Nephron (organoid): ENCODE results near the gene FLNA.
A peak's percentile ranks its signal among the peaks of the same experiment; 100 is the strongest.

Experiments
- H3K27ac Mint-ChIP-seq, 3 experiments: 2 replicates each; pipeline ENCODE4 v1.8.0; 2020; ENCODE audit warnings: mixed read lengths in 3 of 3, mild to moderate bottlenecking in 2 of 3, moderate library complexity in 1 of 3
- H3K27me3 Mint-ChIP-seq: 2 replicates; pipeline ENCODE4 v1.8.0; 2021; ENCODE audit warnings: low read depth, mild to moderate bottlenecking, moderate library complexity, mixed read lengths
- H3K36me3 Mint-ChIP-seq: 2 replicates; pipeline ENCODE4 v1.8.0; 2020; ENCODE audit warnings: low read depth, mixed read lengths
- H3K4me1 Mint-ChIP-seq: 2 replicates; pipeline ENCODE4 v1.8.0; 2020; ENCODE audit warnings: mixed read lengths
- H3K4me3 Mint-ChIP-seq, 3 experiments: 2 replicates each; pipeline ENCODE4 v1.8.0; 2020; ENCODE audit warnings: mild to moderate bottlenecking in 3 of 3, mixed read lengths in 3 of 3, moderate library complexity in 2 of 3
- H3K9me3 Mint-ChIP-seq: 2 replicates; pipeline ENCODE4 v1.8.0; 2020; ENCODE audit warnings: mixed read lengths
- TF ChIP-seq, protein P1 (sequence below), 3 experiments: fragments of 200-600 bp; sonication (generic); IDR thresholded peaks; one replicate each; pipeline ENCODE4 v1.5.0; 2021; ENCODE audit warnings: antibody characterized with exemption in 3 of 3; ENCODE audit not compliant: unreplicated experiment in 3 of 3

Gene FLNA

DNA sequence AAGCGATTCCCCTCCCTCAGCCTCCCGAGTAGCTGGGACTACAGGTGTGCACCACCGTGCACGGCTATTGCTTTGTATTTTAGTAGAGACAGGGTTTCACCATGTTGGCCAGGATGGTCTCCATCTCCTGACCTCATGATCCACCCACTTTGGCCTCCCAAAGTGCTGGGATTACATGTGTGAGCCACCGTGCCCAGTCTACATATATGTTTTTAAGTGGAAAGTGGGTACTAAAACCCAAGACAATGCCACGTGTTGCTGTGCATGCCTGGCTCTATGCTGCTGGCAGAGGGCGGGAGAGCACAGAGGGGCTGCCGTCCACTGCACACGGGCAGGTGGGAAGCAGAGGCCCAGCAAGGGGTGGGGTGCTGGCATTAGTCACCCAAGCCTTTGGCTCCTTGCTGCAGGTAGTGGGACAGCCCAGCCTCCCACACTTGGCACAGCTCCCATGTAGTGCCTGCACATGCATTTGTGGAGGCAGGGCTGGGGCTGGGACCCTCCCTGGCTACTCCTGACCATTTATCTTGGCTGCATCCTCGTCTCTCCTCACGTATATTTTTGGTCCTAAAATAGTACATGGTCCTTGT lies 8.1 kb upstream of the FLNA start:
- Mint-ChIP-seq H3K27me3 (no peaks in the 10 kb centered on the region), H3K36me3 (peaks cover 5% of the 10 kb centered on the region), H3K4me1 (peaks cover 8% of the 10 kb centered on the region), H3K27ac (peak overlapping the region in 1 of 3 experiments; percentile 57), H3K9me3 (peaks cover 7% of the 10 kb centered on the region), H3K4me3 (peak overlapping the region in 2 of 3 experiments; percentile 45 to 64)
- TF ChIP-seq, protein P1, sequence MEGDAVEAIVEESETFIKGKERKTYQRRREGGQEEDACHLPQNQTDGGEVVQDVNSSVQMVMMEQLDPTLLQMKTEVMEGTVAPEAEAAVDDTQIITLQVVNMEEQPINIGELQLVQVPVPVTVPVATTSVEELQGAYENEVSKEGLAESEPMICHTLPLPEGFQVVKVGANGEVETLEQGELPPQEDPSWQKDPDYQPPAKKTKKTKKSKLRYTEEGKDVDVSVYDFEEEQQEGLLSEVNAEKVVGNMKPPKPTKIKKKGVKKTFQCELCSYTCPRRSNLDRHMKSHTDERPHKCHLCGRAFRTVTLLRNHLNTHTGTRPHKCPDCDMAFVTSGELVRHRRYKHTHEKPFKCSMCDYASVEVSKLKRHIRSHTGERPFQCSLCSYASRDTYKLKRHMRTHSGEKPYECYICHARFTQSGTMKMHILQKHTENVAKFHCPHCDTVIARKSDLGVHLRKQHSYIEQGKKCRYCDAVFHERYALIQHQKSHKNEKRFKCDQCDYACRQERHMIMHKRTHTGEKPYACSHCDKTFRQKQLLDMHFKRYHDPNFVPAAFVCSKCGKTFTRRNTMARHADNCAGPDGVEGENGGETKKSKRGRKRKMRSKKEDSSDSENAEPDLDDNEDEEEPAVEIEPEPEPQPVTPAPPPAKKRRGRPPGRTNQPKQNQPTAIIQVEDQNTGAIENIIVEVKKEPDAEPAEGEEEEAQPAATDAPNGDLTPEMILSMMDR (IDR thresholded peaks at IDR 0.05; ENCODE audit: unreplicated experiment in 3 of 3) = no peak

DNA sequence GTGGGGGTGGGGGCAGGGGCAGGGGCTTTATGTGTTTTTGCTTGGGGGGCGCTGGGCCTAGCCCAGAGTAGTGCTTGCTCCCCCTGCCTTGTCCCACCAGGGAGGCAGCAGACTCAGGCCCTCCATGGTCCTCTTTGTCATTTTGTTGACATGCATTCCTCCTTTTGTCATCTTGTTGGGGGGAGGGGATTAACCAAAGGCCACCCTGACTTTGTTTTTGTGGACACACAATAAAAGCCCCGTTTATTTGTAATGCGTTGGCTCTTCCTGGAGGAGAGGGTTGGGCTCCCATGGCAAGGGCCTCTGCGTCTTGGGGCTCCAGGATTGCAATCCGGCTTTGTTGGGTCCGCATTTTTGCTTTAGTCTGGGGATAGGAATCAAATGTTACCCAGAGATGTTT lies 6.8 kb upstream of the FLNA start:
- Mint-ChIP-seq H3K4me3 (peak overlapping the region; percentile 6 to 54 (median 43)), H3K27ac (peak overlapping the region in 1 of 3 experiments; percentile 54), H3K9me3 (peaks cover 7% of the 10 kb centered on the region), H3K27me3 (no peaks in the 10 kb centered on the region), H3K4me1 (peaks cover 8% of the 10 kb centered on the region), H3K36me3 (peaks cover 5% of the 10 kb centered on the region)
- TF ChIP-seq, protein P1 (IDR thresholded peaks at IDR 0.05; ENCODE audit: unreplicated experiment in 3 of 3) = no peak

DNA sequence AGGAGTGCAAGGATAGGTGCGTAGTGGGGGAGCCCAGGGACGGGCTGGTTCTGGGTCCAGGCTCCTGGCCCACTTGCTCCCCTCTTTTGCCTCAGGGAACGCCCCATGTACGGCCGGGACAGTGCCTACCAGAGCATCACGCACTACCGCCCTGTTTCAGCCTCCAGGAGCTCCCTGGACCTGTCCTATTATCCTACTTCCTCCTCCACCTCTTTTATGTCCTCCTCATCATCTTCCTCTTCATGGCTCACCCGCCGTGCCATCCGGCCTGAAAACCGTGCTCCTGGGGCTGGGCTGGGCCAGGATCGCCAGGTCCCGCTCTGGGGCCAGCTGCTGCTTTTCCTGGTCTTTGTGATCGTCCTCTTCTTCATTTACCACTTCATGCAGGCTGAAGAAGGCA lies 6.4 kb upstream of the FLNA start:
- H3K4me3 Mint-ChIP-seq = peak overlapping the region; percentile 86 to 93 (median 93)
- no peaks in the 10 kb centered on the region for H3K27me3 Mint-ChIP-seq
- peaks cover 5% of the 10 kb centered on the region for H3K36me3 Mint-ChIP-seq
- TF ChIP-seq, protein P1 (IDR thresholded peaks at IDR 0.05; ENCODE audit: unreplicated experiment in 3 of 3) = no peak
- H3K27ac Mint-ChIP-seq = peak overlapping the region; percentile 54 to 85 (median 67)
- peaks cover 8% of the 10 kb centered on the region for H3K4me1 Mint-ChIP-seq
- peaks cover 7% of the 10 kb centered on the region for H3K9me3 Mint-ChIP-seq

DNA sequence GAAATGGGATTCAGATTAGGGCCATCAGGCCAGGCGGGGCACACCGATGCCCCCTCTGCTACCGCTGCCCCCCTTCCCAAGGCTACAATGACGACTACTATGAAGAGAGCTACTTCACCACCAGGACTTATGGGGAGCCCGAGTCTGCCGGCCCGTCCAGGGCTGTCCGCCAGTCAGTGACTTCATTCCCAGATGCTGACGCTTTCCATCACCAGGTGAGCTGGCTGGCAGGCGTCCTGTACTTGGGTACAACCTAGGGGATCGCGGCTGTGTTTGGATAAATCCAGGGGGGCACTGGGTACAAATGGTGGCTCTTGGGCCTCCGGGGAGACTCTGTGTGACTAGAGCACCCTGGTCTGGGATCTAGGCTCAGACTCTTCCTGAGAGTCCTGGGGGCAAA lies 5.7 kb upstream of the FLNA start:
- Mint-ChIP-seq H3K4me3 (peak overlapping the region; percentile 86 to 93 (median 93)), H3K27ac (peak overlapping the region; percentile 42 to 91 (median 78)), H3K4me1 (peaks cover 8% of the 10 kb centered on the region), H3K27me3 (no peaks in the 10 kb centered on the region), H3K9me3 (peaks cover 9% of the 10 kb centered on the region), H3K36me3 (peaks cover 5% of the 10 kb centered on the region)
- TF ChIP-seq, protein P1 (IDR thresholded peaks at IDR 0.05; ENCODE audit: unreplicated experiment in 3 of 3) = no peak

DNA sequence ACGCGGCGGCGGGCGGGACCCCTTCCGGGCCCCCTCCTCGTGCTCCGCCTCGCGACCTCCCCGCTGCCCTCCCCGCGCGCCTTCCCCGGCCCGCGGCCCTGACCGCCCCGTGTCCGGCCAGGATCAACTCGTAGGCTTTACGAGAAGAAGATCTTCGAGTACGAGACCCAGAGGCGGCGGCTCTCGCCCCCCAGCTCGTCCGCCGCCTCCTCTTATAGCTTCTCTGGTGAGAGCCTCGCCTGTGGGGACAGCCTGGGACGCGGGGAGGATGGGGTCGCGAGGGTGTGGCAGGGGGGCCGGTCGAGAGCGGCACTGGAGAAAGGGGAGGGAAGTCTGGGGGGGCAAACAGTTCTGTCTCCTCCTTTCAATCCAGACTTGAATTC lies 5.1 kb upstream of the FLNA start:
- Mint-ChIP-seq H3K27me3 (no peaks in the 10 kb centered on the region), H3K27ac (peak overlapping the region; percentile 42 to 91 (median 78)), H3K36me3 (peaks cover 5% of the 10 kb centered on the region), H3K9me3 (peaks cover 12% of the 10 kb centered on the region), H3K4me3 (peak overlapping the region; percentile 86 to 93 (median 93)), H3K4me1 (peaks cover 8% of the 10 kb centered on the region)
- TF ChIP-seq, protein P1 (IDR thresholded peaks at IDR 0.05; ENCODE audit: unreplicated experiment in 3 of 3) = no peak
